ENCODE data around the gene RFX3.

Gene RFX3

DNA sequence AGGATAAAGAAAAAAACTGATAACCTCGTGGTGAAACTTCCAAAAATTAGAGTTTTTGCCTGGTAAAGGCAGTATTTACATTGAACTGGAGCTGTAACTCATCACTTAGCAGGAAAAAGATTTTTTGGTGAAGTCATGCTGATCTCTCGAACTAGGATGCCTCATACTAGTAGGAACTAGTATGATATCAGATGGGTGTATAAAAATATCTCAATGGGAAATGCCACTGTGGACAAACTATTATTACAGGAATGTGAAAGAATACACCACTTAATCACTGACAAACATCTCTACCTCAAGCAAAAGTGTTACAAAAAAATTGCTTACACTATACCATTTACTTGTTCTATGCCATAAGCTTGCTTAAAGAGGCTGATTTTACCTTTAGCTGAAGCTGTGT, 28.4 kb downstream of the RFX3 start:
- no peak overlapping the region for H3K4me3 ChIP-seq (ENCODE audit: low read length)
- H3K27me3 ChIP-seq (ENCODE audit: control insufficient read depth, insufficient read depth, low read length): no peaks in the 10 kb centered on the region
- peak overlapping the region; percentile 32 for H3K4me2 ChIP-seq (ENCODE audit: low read length)
- no peaks in the 10 kb centered on the region for H3K36me3 ChIP-seq (ENCODE audit: insufficient read depth, low read length)
- peak overlapping the region; percentile 39 for H3K9ac ChIP-seq (ENCODE audit: low read depth, low read length)
- peaks cover 22% of the 10 kb centered on the region for H3K4me1 ChIP-seq (ENCODE audit: control insufficient read depth, insufficient read depth, low read length)
- no peaks in the 10 kb centered on the region for H3K9me3 ChIP-seq (replicated peaks; ENCODE audit: low read length)

DNA sequence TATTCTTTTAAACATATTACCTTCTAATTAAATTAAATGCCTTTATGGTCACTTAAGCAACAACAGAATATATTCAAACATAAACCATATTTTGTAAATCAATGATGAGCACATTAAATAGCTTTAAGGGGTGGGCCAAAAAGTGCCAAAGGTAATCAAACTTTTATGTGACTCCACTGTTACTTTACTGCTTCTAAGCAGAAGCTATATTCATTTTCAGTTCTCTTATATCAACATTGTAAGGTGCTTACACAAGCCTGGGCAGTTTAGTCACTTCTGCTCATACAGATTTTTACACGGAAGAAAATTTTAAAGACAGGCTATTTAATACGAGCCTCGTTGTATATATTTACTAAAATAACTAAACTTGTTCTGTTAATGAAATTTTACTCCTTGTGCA, 29.9 kb downstream of the RFX3 start:
- Histone ChIP-seq H3K9ac (ENCODE audit: low read depth, low read length) (no peak overlapping the region), H3K9me3 (replicated peaks; ENCODE audit: low read length) (no peaks in the 10 kb centered on the region), H3K4me1 (ENCODE audit: control insufficient read depth, insufficient read depth, low read length) (peaks cover 22% of the 10 kb centered on the region), H3K4me2 (ENCODE audit: low read length) (no peak overlapping the region), H3K4me3 (ENCODE audit: low read length) (no peak overlapping the region), H3K36me3 (ENCODE audit: insufficient read depth, low read length) (no peaks in the 10 kb centered on the region), H3K27me3 (ENCODE audit: control insufficient read depth, insufficient read depth, low read length) (no peaks in the 10 kb centered on the region)

DNA sequence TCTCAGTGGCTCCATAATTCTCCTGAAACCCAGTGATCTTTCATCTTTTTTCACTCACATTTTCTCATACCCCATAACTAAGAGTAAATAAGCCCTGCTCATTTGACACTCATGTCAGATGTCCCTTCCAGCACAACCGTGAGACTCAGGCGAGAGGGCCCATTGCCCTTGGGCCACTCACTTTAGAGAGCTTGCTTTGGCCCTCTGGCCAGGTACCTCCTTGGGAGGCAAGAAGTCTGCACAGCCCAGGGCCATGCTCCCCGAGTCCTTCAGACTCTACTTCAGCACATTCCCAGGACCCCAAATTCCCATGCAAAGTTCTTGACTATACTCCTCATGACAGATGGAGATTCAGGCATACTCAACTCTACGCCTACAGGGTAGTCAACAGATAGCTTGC, 33.6 kb downstream of the RFX3 start:
- H3K9ac ChIP-seq (ENCODE audit: low read depth, low read length): no peak overlapping the region
- H3K4me2 ChIP-seq (ENCODE audit: low read length): no peak overlapping the region
- H3K9me3 ChIP-seq (replicated peaks; ENCODE audit: low read length): no peaks in the 10 kb centered on the region
- H3K4me3 ChIP-seq (ENCODE audit: low read length): no peak overlapping the region
- H3K4me1 ChIP-seq (ENCODE audit: control insufficient read depth, insufficient read depth, low read length): peaks cover 4% of the 10 kb centered on the region
- no peaks in the 10 kb centered on the region for H3K27me3 ChIP-seq (ENCODE audit: control insufficient read depth, insufficient read depth, low read length)
- no peaks in the 10 kb centered on the region for H3K36me3 ChIP-seq (ENCODE audit: insufficient read depth, low read length)

DNA sequence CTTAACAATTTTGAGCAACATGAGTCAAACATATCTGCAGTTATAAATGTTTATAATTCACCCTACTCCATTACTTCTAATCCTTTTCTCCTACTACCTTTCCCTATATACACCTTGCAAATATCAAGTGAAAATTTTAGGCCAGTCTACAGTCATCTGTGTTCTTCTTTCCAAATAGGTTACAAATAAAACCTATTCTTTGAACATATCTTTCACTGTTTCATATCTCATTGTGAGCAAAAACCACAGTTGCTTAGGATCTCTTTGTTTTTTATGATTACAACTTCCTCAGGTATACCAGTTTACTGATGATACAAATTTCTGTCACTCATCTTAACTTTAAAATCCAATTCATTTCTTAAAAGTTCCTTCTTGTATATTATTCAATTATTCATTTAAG, 34.4 kb downstream of the RFX3 start:
- H3K4me2 ChIP-seq (ENCODE audit: low read length): no peak overlapping the region
- no peak overlapping the region for H3K9ac ChIP-seq (ENCODE audit: low read depth, low read length)
- H3K4me3 ChIP-seq (ENCODE audit: low read length): no peak overlapping the region
- H3K4me1 ChIP-seq (ENCODE audit: control insufficient read depth, insufficient read depth, low read length): no peaks in the 10 kb centered on the region
- H3K36me3 ChIP-seq (ENCODE audit: insufficient read depth, low read length): no peaks in the 10 kb centered on the region
- H3K9me3 ChIP-seq (replicated peaks; ENCODE audit: low read length): no peaks in the 10 kb centered on the region
- H3K27me3 ChIP-seq (ENCODE audit: control insufficient read depth, insufficient read depth, low read length): no peaks in the 10 kb centered on the region

DNA sequence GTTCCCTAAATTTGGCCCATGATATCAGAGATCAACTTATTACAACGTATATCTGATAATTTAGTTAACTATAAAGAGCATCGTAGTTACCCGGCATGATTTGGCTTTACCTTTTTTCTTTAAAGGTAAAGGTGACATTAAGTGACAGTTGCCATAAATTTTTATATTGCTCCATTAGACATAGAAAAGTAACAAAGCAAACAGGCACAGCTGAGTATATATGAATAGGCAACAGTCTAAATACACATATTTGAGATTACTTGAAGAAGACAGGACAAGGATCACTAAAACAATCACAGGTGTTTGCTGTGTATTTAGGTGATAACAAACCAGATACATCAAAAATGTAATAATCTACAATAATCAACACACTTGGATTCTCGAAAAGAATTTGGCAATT, 34.8 kb downstream of the RFX3 start:
- Histone ChIP-seq H3K4me3 (ENCODE audit: low read length) (no peak overlapping the region), H3K36me3 (ENCODE audit: insufficient read depth, low read length) (no peaks in the 10 kb centered on the region), H3K27me3 (ENCODE audit: control insufficient read depth, insufficient read depth, low read length) (no peaks in the 10 kb centered on the region), H3K9ac (ENCODE audit: low read depth, low read length) (no peak overlapping the region), H3K4me2 (ENCODE audit: low read length) (no peak overlapping the region), H3K9me3 (replicated peaks; ENCODE audit: low read length) (no peaks in the 10 kb centered on the region), H3K4me1 (ENCODE audit: control insufficient read depth, insufficient read depth, low read length) (no peaks in the 10 kb centered on the region)

DNA sequence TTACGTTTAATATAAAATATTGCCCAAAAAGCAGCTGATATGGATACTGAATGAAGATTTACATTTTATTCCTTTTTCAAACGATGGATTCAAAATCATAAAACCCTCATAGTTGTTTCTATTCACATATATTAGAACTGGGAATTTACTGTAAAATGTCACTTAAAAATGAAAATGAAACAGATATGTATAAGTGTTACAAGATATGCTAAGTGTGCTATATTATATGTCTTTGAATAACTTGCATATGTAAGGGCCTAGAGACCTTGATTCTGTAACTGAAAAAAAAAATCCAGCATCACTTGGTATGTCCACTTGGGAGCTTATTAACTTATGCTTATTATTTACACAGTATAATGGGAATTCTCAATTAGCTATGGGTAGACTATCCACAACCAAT, 43.2 kb downstream of the RFX3 start:
- H3K27me3 ChIP-seq (ENCODE audit: control insufficient read depth, insufficient read depth, low read length): no peaks in the 10 kb centered on the region
- no peak overlapping the region for H3K4me2 ChIP-seq (ENCODE audit: low read length)
- H3K4me1 ChIP-seq (ENCODE audit: control insufficient read depth, insufficient read depth, low read length): no peaks in the 10 kb centered on the region
- H3K9me3 ChIP-seq (replicated peaks; ENCODE audit: low read length): no peaks in the 10 kb centered on the region
- H3K9ac ChIP-seq (ENCODE audit: low read depth, low read length): no peak overlapping the region
- H3K36me3 ChIP-seq (ENCODE audit: insufficient read depth, low read length): no peaks in the 10 kb centered on the region
- H3K4me3 ChIP-seq (ENCODE audit: low read length): no peak overlapping the region

DNA sequence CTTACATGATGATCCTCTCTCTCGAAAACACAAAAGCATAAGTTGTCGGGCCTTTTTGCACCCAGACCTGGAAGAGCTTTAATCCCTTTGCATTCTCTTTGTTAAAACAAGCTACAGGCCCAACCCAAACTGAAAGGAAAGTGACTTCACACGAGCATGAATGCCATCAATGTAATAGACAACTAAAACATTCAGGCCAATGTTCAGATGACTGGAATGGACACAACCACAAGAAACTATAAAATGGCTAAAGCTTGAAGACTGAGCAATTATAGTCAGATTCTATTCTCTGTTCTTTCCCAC, 45.5 kb downstream of the RFX3 start:
- Histone ChIP-seq H3K4me2 (ENCODE audit: low read length) (no peak overlapping the region), H3K9ac (ENCODE audit: low read depth, low read length) (no peak overlapping the region), H3K27me3 (ENCODE audit: control insufficient read depth, insufficient read depth, low read length) (no peaks in the 10 kb centered on the region), H3K4me1 (ENCODE audit: control insufficient read depth, insufficient read depth, low read length) (no peaks in the 10 kb centered on the region), H3K9me3 (replicated peaks; ENCODE audit: low read length) (no peaks in the 10 kb centered on the region), H3K4me3 (ENCODE audit: low read length) (no peak overlapping the region), H3K36me3 (ENCODE audit: insufficient read depth, low read length) (no peaks in the 10 kb centered on the region)

DNA sequence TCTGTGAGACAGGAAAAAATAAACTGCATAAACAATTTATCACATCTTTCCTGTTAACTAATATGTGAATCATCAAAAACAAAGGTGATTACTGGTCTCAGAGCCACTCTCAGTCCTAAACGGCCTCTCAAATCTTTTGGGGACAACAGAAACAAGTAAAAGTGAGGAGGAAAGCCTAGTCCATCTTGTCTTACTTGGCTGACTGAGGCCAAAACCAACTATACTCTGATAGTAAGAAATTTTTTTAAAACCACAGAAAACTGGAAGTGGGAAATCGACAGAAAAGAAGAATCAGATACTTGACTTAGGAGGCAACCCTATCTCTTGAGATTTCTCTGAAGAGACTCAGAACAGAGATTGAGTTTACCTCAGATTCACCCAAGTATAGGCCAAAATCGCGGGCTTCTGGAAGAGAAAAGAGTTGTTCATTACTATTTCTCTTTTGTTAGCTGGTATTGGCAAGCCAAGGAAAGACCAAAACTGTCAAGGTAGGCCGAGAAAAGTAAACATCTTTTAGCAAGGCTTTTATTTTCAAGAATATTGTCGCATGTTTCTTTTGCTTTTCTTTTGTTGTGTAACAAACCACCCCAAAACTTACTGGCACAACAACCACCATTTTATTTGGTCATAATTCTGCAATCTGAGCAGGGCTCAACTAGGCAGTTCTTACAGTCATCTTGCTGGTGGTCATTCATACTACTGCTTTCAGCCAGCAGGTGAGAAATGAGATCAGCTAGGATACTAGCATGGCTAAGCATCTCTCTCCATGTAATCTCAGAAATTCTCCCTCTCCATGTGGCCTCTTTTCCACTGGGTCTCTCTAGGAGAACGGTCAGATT, 46.1 kb downstream of the RFX3 start:
- Histone ChIP-seq H3K36me3 (ENCODE audit: insufficient read depth, low read length) (no peaks in the 10 kb centered on the region), H3K4me1 (ENCODE audit: control insufficient read depth, insufficient read depth, low read length) (no peaks in the 10 kb centered on the region), H3K9me3 (replicated peaks; ENCODE audit: low read length) (no peaks in the 10 kb centered on the region), H3K9ac (ENCODE audit: low read depth, low read length) (no peak overlapping the region), H3K27me3 (ENCODE audit: control insufficient read depth, insufficient read depth, low read length) (no peaks in the 10 kb centered on the region), H3K4me3 (ENCODE audit: low read length) (no peak overlapping the region), H3K4me2 (ENCODE audit: low read length) (no peak overlapping the region)

DNA sequence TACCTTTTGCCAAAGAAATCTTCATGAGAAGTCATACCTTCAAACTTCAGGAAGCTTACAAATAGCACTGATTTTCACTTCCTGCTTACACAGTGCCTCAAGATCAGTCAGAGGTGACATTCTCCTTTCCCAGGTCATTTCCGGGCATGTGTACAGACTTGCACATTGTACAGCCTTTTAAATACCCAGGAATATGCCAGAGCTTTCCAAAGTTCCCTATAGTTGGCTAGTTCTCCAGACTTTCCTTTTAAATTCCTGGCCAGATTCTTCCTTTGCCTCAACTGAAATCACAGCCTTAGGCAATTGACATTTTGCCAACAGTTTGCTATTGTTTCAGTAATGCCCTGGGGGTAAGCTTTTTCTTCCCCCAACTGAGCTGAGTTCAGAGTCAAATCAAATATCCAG, 47.2 kb downstream of the RFX3 start:
- H3K4me3 ChIP-seq (ENCODE audit: low read length): no peak overlapping the region
- no peaks in the 10 kb centered on the region for H3K27me3 ChIP-seq (ENCODE audit: control insufficient read depth, insufficient read depth, low read length)
- H3K4me1 ChIP-seq (ENCODE audit: control insufficient read depth, insufficient read depth, low read length): no peaks in the 10 kb centered on the region
- H3K36me3 ChIP-seq (ENCODE audit: insufficient read depth, low read length): no peaks in the 10 kb centered on the region
- H3K9me3 ChIP-seq (replicated peaks; ENCODE audit: low read length): no peaks in the 10 kb centered on the region
- H3K9ac ChIP-seq (ENCODE audit: low read depth, low read length): no peak overlapping the region
- no peak overlapping the region for H3K4me2 ChIP-seq (ENCODE audit: low read length)

DNA sequence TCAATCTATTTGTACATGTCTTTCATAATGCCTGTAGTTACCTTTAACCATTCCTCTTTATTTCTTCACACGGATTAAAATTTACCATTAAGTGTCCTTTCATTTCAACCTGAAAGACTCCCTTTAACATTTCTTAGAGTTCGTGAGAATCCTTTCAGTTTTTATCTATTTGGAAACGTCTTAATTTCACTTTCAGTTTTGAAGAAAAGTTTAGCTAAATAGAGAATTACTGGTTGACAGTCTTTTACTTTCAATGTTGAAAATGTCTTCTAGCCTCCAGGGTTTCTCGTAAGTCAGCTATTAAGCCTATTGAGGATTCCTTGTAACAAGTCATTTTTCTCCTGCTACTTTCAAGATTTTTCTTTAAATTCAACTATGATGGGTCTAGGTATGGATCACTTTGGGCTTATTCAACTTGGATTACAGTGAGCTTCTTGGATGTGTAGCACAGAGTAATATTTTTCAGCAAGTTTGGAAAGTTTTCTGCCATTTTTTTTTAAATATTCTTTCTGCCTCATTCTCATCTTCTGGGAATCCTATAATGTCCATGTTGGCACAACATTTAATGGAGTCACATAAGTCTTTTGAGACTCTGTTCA, 48.5 kb downstream of the RFX3 start:
- Histone ChIP-seq H3K4me3 (ENCODE audit: low read length) (no peak overlapping the region), H3K36me3 (ENCODE audit: insufficient read depth, low read length) (no peaks in the 10 kb centered on the region), H3K27me3 (ENCODE audit: control insufficient read depth, insufficient read depth, low read length) (no peaks in the 10 kb centered on the region), H3K4me1 (ENCODE audit: control insufficient read depth, insufficient read depth, low read length) (no peaks in the 10 kb centered on the region), H3K9me3 (replicated peaks; ENCODE audit: low read length) (no peaks in the 10 kb centered on the region), H3K9ac (ENCODE audit: low read depth, low read length) (no peak overlapping the region), H3K4me2 (ENCODE audit: low read length) (no peak overlapping the region)

DNA sequence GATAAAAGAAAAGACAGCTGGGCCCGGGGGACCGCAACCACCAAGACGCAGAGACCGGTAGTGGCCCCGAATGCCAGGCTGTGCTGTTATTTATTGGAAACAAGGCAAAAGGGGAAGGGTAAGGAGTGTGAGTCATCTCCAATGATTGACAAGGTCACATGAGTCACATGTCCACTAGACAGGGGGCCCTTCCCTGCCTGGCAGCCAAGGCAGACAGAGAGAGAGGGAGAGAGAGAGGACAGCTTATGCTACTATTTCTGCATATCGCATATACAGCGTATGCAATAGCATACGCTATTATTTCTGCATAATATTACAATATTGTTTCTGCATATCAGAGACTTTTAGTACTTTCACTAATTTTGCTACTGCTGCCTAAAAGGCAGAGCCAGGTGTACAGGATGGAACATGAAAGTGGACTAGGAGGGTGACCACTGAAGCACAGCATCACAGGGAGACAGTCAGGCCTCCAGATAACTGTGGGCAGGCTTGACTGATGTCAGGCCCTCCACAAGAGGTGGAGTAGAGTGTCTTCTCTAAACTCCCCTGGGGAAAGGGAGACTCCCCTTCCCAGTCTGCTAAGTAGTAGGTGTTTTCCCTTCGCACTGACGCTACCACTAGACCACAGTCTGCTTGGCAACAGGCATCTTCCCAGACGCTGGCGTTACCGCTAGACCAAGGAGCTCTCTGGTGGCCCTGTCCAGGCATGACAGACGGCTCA, 50.3 kb downstream of the RFX3 start:
- Histone ChIP-seq H3K4me2 (ENCODE audit: low read length) (no peak overlapping the region), H3K9ac (ENCODE audit: low read depth, low read length) (no peak overlapping the region), H3K4me1 (ENCODE audit: control insufficient read depth, insufficient read depth, low read length) (no peaks in the 10 kb centered on the region), H3K36me3 (ENCODE audit: insufficient read depth, low read length) (no peaks in the 10 kb centered on the region), H3K4me3 (ENCODE audit: low read length) (no peak overlapping the region), H3K27me3 (ENCODE audit: control insufficient read depth, insufficient read depth, low read length) (no peaks in the 10 kb centered on the region), H3K9me3 (replicated peaks; ENCODE audit: low read length) (no peaks in the 10 kb centered on the region)

DNA sequence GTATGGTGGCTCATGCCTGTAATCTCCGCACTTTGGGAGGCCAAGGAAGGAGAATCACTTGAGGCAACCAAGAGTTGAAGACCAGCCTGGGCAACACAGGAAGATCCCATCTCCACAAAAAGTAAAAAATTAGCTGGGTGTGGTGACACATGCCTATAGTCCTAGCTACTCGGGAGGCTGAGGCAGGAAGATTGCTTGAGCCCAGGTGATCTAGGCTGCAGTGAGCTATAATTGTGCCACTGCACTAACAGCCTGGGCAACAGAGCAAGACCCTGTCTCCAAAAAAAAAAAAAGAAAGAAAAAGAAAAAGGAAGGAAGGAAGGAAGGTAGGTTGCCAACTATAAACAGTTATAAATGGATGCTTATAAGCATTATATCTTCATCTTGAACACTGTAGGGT, 51.0 kb downstream of the RFX3 start:
- Histone ChIP-seq H3K4me3 (ENCODE audit: low read length) (no peak overlapping the region), H3K9me3 (replicated peaks; ENCODE audit: low read length) (no peaks in the 10 kb centered on the region), H3K36me3 (ENCODE audit: insufficient read depth, low read length) (no peaks in the 10 kb centered on the region), H3K4me2 (ENCODE audit: low read length) (no peak overlapping the region), H3K4me1 (ENCODE audit: control insufficient read depth, insufficient read depth, low read length) (peaks cover 2% of the 10 kb centered on the region), H3K9ac (ENCODE audit: low read depth, low read length) (no peak overlapping the region), H3K27me3 (ENCODE audit: control insufficient read depth, insufficient read depth, low read length) (no peaks in the 10 kb centered on the region)

Measured in skeletal muscle satellite cell (primary cell).